Ammon's horn (tissue), 1 donor: ENCODE results near the gene PRKG1.
"Not testable (repeated sequence)": the region's sequence is repeated elsewhere in the genome, so short reads cannot be mapped to it uniquely, and the experiment has no call there.

ENCODE experiments used
- DNase-seq: peaks from one replicate; pipeline ENCODE4 v3.0.0-alpha.2; 2016; ENCODE audit warnings: low spot score

The PRKG1 gene

GRCh38 chr10:52128056-52128683, 1053.9 kb downstream of the PRKG1 start:
- no peak for DNase-seq

- DNase-seq = no peak
These were observed 1055.3 kb downstream of the PRKG1 start for GRCh38 chr10:52129410-52130178.

GRCh38 chr10:52135101-52135500, 1060.8 kb downstream of the PRKG1 start:
- no peak for DNase-seq

- no peak for DNase-seq
These were observed 1062.6 kb downstream of the PRKG1 start for GRCh38 chr10:52136921-52137320.

GRCh38 chr10:52143338-52143737, 1069.1 kb downstream of the PRKG1 start:
- no peak for DNase-seq

GRCh38 chr10:52145636-52146035, 1071.3 kb downstream of the PRKG1 start:
- DNase-seq = no peak

GRCh38 chr10:52146766-52147165, 1072.5 kb downstream of the PRKG1 start:
- DNase-seq = no peak

- DNase-seq = no peak
These were observed 1096.5 kb downstream of the PRKG1 start for GRCh38 chr10:52170776-52171175.

- DNase-seq = no peak
These were observed 1098.3 kb downstream of the PRKG1 start for GRCh38 chr10:52172581-52172980.

- DNase-seq = no peak
These were observed 1111.0 kb downstream of the PRKG1 start for GRCh38 chr10:52185256-52185655.

GRCh38 chr10:52187521-52188258, 1113.4 kb downstream of the PRKG1 start:
- DNase-seq = no peak

GRCh38 chr10:52191049-52191448, 1116.8 kb downstream of the PRKG1 start:
- DNase-seq = no peak

GRCh38 chr10:52194191-52194590, 1119.9 kb downstream of the PRKG1 start:
- DNase-seq = no peak

- no peak for DNase-seq
These were observed 1120.4 kb downstream of the PRKG1 start for GRCh38 chr10:52194716-52195115.

- no peak for DNase-seq
These were observed 1122.8 kb downstream of the PRKG1 start for GRCh38 chr10:52197098-52197497.

GRCh38 chr10:52198540-52198939, 1124.3 kb downstream of the PRKG1 start:
- DNase-seq = no peak

GRCh38 chr10:52204906-52205305, 1130.6 kb downstream of the PRKG1 start:
- not testable (repeated sequence) for DNase-seq

GRCh38 chr10:52208365-52208764, 1134.1 kb downstream of the PRKG1 start:
- no peak for DNase-seq

GRCh38 chr10:52210161-52210560, 1135.9 kb downstream of the PRKG1 start:
- no peak for DNase-seq

GRCh38 chr10:52212062-52212461, 1137.8 kb downstream of the PRKG1 start:
- no peak for DNase-seq

GRCh38 chr10:52212802-52213201, 1138.5 kb downstream of the PRKG1 start:
- no peak for DNase-seq

- DNase-seq = no peak
These were observed 1139.0 kb downstream of the PRKG1 start for GRCh38 chr10:52213321-52213752.
